CD4-positive, alpha-beta T cell treated with Interleukin-6 at 100 ng/mL for 8 hours (primary cell): ENCODE data around the gene MSH3.
"Not testable (repeated sequence)": the region's sequence is repeated elsewhere in the genome, so short reads cannot be mapped to it uniquely, and the experiment has no call there.

Source experiments
- DNase-seq: peaks from one replicate; pipeline ENCODE4 v3.0.0-alpha.2; 2020; ENCODE audit warnings: mixed read lengths, low spot score

The MSH3 gene

GRCh38 chr5:80706835-80707447, 52.5 kb downstream of the MSH3 start:
- DNase-seq, result no peak

- no peak for DNase-seq
Observed at GRCh38 chr5:80707645-80708044, 53.2 kb downstream of the MSH3 start.

DNA sequence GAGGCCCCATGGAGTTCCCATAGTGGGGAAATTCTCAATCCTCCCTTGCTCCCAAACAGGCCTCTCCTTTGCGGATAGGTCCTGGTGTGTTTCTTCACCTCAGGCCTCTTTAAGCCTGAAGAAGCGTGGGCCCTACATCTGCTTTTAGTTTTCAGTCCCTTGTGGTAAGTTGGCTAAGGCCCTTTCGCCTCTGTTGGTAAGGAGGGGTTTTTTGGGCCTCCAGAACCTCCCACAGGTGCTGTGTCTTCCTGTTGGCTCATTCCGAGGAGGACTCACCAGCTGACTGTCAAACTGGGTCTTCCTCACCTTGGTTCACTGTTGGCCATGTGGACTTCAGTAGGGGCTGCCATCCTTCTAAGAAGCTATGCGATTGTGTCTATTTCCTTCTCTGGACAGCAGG, 56.8 kb downstream of the MSH3 start:
- DNase-seq, result no peak

DNA sequence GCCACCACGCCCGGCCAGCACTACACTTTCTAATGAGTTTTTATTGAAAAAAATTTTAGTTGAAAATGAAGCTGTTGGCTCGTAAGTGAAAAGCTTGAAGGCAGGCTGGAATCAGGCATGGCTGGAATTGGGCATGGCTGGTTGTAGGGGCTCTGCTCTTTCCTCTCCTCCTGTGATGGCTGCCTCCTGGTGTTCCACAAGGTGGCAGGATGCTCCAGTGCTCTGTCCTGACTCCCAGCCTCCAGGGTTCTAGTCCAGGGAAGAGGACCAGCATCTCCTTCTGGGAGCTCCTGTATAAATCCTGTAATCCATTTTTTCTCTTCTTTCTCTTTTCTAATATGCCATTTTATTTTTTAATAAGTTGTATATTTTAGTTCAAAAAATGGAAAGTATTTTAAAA, 57.5 kb downstream of the MSH3 start:
- DNase-seq, result no peak

GRCh38 chr5:80712919-80713318, 58.5 kb downstream of the MSH3 start:
- no peak for DNase-seq

DNA sequence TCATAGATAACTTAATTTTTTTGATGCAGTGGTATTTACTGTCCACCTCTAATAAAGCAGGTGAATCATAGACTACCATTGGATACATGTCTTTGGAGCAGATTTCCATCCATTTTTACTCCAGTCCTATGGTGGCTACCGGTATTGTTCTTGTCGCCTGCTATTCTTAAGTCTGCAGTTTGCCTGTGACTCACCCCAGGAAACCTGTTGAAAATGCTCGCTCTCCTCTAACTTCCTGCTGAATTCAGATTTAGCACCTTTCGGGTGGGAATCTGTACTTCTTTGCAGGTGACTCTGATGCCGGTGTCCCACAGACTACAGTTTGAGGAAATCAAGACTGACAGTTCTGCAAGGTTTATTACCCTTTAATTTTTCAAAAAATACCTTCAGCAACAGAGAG, 59.2 kb downstream of the MSH3 start:
- DNase-seq, result no peak

- no peak for DNase-seq
Observed at GRCh38 chr5:80714570-80715298, 60.3 kb downstream of the MSH3 start.

DNA sequence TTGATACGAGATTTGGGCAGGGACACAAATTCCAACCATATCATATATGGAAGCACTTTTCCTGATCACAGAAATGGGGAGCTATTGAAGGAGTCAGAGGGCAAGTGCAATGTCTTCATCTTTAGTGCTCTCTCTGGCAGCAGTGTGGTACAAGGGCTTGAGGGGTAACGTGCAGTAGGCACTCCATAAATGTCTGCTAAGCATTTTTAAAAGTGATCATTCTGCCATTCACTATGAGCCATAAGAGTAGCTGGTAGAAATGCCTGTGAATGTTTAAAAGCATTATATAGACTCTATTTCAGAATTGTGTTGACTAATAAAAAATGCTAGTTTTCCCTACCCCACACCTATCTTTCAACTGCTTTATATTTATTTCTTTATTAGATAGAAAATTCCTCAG, 61.4 kb downstream of the MSH3 start:
- no peak for DNase-seq

GRCh38 chr5:80720181-80720580, 65.7 kb downstream of the MSH3 start:
- DNase-seq, result no peak

GRCh38 chr5:80722916-80723315, 68.5 kb downstream of the MSH3 start:
- no peak for DNase-seq

- no peak for DNase-seq
Observed at GRCh38 chr5:80725446-80725845, 71.0 kb downstream of the MSH3 start.

- DNase-seq, result no peak
Observed at GRCh38 chr5:80736730-80737129, 82.3 kb downstream of the MSH3 start.

GRCh38 chr5:80738466-80738865, 84.0 kb downstream of the MSH3 start:
- DNase-seq, result no peak

- no peak for DNase-seq
Observed at GRCh38 chr5:80739057-80739456, 84.6 kb downstream of the MSH3 start.

DNA sequence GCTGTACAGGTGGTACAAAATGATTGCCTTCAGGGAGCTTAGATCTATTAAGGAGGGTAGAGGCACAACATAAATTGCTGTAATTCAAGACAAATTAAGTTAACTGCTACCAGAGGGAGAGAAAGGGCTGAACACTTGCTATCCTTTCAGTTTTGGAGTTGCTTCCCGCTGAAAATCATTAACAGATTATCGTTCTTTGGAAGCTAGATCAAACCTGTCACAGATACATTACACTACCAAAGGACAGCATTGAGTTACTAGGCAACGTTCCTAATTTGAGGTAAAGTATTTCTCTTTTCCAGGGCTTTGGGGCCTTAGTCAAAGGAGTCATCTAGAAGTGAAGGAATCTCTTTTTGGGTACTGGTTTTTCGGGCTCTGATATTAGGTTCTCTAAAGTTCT, 85.0 kb downstream of the MSH3 start:
- DNase-seq, result no peak

GRCh38 chr5:80739898-80740297, 85.4 kb downstream of the MSH3 start:
- no peak for DNase-seq

GRCh38 chr5:80740488-80740887, 86.0 kb downstream of the MSH3 start:
- not testable (repeated sequence) for DNase-seq

DNA sequence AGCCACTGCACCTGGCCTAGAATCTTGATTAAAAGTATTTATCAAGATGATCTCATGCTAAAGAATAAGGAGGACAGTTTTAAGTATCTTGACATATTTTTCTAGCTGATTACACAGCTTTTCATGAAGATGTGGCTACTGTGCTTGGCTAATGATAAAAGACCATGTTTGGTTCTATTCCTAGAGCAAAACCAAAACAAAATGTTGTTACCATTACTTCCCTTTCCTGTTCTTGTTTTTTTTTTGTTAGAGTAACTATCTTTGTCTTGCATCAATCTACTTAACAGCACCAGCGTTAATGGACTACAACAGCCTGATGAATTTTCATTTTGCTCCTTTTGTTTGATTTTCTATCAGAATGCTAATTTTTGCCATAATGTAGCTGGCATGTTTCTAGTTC, 86.5 kb downstream of the MSH3 start:
- DNase-seq, result no peak

GRCh38 chr5:80744149-80744548, 89.7 kb downstream of the MSH3 start:
- no peak for DNase-seq

DNA sequence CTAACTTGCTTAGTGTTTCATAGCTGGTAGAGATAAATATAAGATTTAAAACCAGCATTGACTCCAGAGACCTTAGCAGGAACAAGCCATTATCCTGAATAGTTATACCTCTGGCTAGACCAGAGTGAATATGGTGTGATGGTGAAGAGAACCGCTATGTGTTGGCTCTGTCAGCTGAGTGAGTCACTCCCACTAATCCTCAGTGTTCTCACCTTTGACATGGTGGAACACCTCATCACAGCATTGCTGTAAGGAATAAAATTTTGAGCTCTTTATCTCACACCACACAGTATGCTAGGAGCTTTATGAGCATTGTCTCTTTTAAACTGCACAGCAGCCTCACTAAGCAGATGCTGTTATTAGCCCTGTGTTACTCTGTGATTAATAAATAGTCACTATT, 91.0 kb downstream of the MSH3 start:
- no peak for DNase-seq

DNA sequence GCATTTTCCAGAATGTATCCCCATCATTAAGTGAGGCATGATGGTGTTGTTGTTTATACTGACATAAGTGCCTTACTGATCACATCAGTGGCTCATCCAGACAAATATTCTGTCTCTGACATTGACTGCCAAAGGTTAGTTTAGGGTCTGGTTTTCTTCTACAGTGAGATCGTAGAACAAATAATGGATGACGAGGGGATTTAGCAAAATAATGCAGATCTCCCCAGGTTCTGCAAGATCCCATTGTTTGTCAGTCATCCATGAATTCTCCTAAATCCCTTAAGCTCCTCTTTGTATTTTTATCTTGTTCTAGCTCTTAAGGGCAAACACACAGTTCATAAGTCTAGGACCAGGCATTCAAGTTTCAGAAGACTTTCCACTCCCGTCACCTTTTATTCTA, 93.5 kb downstream of the MSH3 start:
- no peak for DNase-seq

DNA sequence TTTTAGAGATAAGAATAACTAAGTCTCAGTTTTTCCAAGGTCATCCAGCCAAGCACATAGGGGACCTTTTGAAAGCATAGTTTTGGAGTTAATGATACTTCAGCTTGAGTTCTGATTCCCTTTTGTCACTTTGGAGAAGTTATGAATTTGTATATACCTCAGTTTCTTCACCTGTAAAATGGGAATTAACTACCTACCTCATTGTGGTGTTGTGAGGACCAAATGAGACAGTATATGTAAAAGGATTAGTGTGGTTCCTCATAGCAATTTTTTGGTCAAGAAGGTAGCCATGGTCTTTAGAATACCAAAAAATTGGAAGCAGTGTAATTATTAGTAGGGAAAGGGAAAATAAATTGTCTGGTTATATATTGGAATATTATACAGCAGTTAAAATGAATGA, 98.0 kb downstream of the MSH3 start:
- DNase-seq, result no peak

DNA sequence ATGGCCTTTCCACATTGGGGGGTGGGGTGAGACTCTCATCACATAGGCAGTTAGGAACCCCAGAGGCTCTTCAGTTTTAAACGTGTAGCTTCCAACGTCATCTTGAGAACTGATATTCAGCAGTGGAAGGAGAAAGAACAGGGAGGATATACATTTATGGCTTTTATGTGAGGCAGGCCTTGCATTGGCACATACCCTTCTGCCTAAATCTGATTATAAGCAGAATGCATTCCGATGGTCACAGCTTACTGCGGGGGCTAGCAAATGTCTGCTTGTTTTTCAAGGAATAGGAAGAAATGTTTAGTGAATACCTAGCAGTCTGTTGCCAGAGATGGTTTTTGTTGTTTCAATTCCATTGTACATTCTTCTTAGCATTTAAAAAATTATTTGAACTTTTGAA, 99.3 kb downstream of the MSH3 start:
- DNase-seq, result no peak

- no peak for DNase-seq
Observed at GRCh38 chr5:80754900-80755299, 100.4 kb downstream of the MSH3 start.
